ENCODE measurements around the gene TGIF2.

TGIF2 gene

GRCh38 chr20:36585410-36586125 lies 12.2 kb downstream of the TGIF2 start (continued):
- TF ChIP-seq, protein P1, sequence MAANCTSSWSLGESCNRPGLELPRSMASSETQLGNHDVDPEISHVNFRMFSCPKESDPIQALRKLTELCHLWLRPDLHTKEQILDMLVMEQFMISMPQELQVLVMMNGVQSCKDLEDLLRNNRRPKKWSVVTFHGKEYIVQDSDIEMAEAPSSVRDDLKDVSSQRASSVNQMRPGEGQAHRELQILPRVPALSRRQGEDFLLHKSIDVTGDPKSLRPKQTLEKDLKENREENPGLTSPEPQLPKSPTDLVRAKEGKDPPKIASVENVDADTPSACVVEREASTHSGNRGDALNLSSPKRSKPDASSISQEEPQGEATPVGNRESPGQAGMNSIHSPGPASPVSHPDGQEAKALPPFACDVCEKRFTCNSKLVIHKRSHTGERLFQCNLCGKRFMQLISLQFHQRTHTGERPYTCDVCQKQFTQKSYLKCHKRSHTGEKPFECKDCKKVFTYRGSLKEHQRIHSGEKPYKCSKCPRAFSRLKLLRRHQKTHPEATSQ (tag by site-specific recombination; IDR thresholded peaks at IDR 0.05) = no peak
- TF ChIP-seq, protein P2, sequence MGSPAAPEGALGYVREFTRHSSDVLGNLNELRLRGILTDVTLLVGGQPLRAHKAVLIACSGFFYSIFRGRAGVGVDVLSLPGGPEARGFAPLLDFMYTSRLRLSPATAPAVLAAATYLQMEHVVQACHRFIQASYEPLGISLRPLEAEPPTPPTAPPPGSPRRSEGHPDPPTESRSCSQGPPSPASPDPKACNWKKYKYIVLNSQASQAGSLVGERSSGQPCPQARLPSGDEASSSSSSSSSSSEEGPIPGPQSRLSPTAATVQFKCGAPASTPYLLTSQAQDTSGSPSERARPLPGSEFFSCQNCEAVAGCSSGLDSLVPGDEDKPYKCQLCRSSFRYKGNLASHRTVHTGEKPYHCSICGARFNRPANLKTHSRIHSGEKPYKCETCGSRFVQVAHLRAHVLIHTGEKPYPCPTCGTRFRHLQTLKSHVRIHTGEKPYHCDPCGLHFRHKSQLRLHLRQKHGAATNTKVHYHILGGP (tag by site-specific recombination; IDR thresholded peaks at IDR 0.05) = no peak
- TF ChIP-seq ZNF701 (tag by site-specific recombination; IDR thresholded peaks at IDR 0.05) (no peak), ZNF37A (tag by site-specific recombination; IDR thresholded peaks at IDR 0.05) (no peak), ZBTB8A (tag by site-specific recombination; IDR thresholded peaks at IDR 0.05) (peak; percentile 13; the same call in 1 of the 2 replicates), ZNF529 (tag by site-specific recombination; IDR thresholded peaks at IDR 0.05; ENCODE audit: insufficient replicate concordance) (no peak), ZBTB10 (tag by site-specific recombination; IDR thresholded peaks at IDR 0.05) (no peak), ZNF785 (tag by site-specific recombination; IDR thresholded peaks at IDR 0.05) (no peak), ZNF629 (tag by site-specific recombination; IDR thresholded peaks at IDR 0.05) (peak; percentile 80), ZNF221 (tag by site-specific recombination; IDR thresholded peaks at IDR 0.05; ENCODE audit: borderline replicate concordance) (no peak), ZBTB20 (tag by site-specific recombination; IDR thresholded peaks at IDR 0.05) (peak; percentile 86), ZNF146 (tag by site-specific recombination; IDR thresholded peaks at IDR 0.05) (no peak), ZNF488 (tag by site-specific recombination; IDR thresholded peaks at IDR 0.05) (no peak), ZNF223 (tag by site-specific recombination; IDR thresholded peaks at IDR 0.05) (no peak), ZNF473 (tag by site-specific recombination; IDR thresholded peaks at IDR 0.05) (no peak), ZNF16 (tag by site-specific recombination; IDR thresholded peaks at IDR 0.05; ENCODE audit: low read depth) (no peak), ZNF664 (tag by site-specific recombination; IDR thresholded peaks at IDR 0.05) (no peak), KLF16 (tag by site-specific recombination; IDR thresholded peaks at IDR 0.05) (no peak), ZNF830 (tag by site-specific recombination; IDR thresholded peaks at IDR 0.05; ENCODE audit: low read depth) (no peak), ZNF433 (tag by site-specific recombination; IDR thresholded peaks at IDR 0.05; ENCODE audit: low read depth) (no peak), OVOL3 (tag by site-specific recombination; IDR thresholded peaks at IDR 0.05) (no peak), ZNF175 (tag by site-specific recombination; IDR thresholded peaks at IDR 0.05) (no peak), GLI2 (tag by site-specific recombination; IDR thresholded peaks at IDR 0.05; ENCODE audit: borderline replicate concordance, low read depth) (no peak), ZNF776 (tag by site-specific recombination; IDR thresholded peaks at IDR 0.05; ENCODE audit: borderline replicate concordance) (no peak), ZNF302 (tag by site-specific recombination; IDR thresholded peaks at IDR 0.05; ENCODE audit: low read depth) (no peak), ZNF112 (tag by site-specific recombination; IDR thresholded peaks at IDR 0.05) (no peak), TCF7L2 (IDR thresholded peaks at IDR 0.05; ENCODE audit: borderline replicate concordance, low read depth, low read length) (no peak), ZNF155 (tag by site-specific recombination; IDR thresholded peaks at IDR 0.05) (no peak)
- TF ChIP-seq, protein P3, sequence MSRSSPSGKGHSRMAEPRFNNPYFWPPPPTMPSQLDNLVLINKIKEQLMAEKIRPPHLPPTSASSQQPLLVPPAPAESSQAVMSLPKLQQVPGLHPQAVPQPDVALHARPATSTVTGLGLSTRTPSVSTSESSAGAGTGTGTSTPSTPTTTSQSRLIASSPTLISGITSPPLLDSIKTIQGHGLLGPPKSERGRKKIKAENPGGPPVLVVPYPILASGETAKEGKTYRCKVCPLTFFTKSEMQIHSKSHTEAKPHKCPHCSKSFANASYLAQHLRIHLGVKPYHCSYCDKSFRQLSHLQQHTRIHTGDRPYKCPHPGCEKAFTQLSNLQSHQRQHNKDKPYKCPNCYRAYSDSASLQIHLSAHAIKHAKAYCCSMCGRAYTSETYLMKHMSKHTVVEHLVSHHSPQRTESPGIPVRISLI (tag by site-specific recombination; IDR thresholded peaks at IDR 0.05) = peak; percentile 89
- TF ChIP-seq, protein P4, sequence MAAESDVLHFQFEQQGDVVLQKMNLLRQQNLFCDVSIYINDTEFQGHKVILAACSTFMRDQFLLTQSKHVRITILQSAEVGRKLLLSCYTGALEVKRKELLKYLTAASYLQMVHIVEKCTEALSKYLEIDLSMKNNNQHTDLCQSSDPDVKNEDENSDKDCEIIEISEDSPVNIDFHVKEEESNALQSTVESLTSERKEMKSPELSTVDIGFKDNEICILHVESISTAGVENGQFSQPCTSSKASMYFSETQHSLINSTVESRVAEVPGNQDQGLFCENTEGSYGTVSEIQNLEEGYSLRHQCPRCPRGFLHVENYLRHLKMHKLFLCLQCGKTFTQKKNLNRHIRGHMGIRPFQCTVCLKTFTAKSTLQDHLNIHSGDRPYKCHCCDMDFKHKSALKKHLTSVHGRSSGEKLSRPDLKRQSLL (tag by site-specific recombination; IDR thresholded peaks at IDR 0.05) = no peak
